SHP77 treated with DMSO at 0.1 percent for 48 hours (cell line): ENCODE measurements around the gene PARD3B.

ENCODE experiments used
- DNase-seq: peaks from one replicate; lab custom pipeline; 2025; lab: John Stamatoyannopoulos, UW

Gene PARD3B

GRCh38 chr2:205012961-205013360 is 467.7 kb downstream of the PARD3B start:
- DNase-seq = no peak

- no peak for DNase-seq
Observed at GRCh38 chr2:205013586-205013985, 468.3 kb downstream of the PARD3B start.

- no peak for DNase-seq
Observed at GRCh38 chr2:205014201-205014600, 468.9 kb downstream of the PARD3B start.

GRCh38 chr2:205017381-205017780 is 472.1 kb downstream of the PARD3B start:
- DNase-seq = no peak

- no peak for DNase-seq
Observed at GRCh38 chr2:205017912-205018311, 472.6 kb downstream of the PARD3B start.

GRCh38 chr2:205020673-205021072 is 475.4 kb downstream of the PARD3B start:
- no peak for DNase-seq

- DNase-seq = no peak
Observed at GRCh38 chr2:205022841-205023240, 477.6 kb downstream of the PARD3B start.

- no peak for DNase-seq
Observed at GRCh38 chr2:205024822-205025518, 479.7 kb downstream of the PARD3B start.

GRCh38 chr2:205025580-205026240 is 480.4 kb downstream of the PARD3B start:
- no peak for DNase-seq

- DNase-seq = no peak
Observed at GRCh38 chr2:205030695-205031094, 485.4 kb downstream of the PARD3B start.

- no peak for DNase-seq
Observed at GRCh38 chr2:205032093-205032551, 486.8 kb downstream of the PARD3B start.

- no peak for DNase-seq
Observed at GRCh38 chr2:205033431-205033830, 488.2 kb downstream of the PARD3B start.

GRCh38 chr2:205034034-205034433 is 488.8 kb downstream of the PARD3B start:
- no peak for DNase-seq

- DNase-seq = no peak
Observed at GRCh38 chr2:205040323-205040722, 495.0 kb downstream of the PARD3B start.

GRCh38 chr2:205041472-205042130 is 496.3 kb downstream of the PARD3B start:
- no peak for DNase-seq

- DNase-seq = no peak
Observed at GRCh38 chr2:205043285-205043684, 498.0 kb downstream of the PARD3B start.

GRCh38 chr2:205045706-205046105 is 500.4 kb downstream of the PARD3B start:
- no peak for DNase-seq

GRCh38 chr2:205047273-205047839 is 502.1 kb downstream of the PARD3B start:
- DNase-seq = no peak

- no peak for DNase-seq
Observed at GRCh38 chr2:205051417-205051816, 506.1 kb downstream of the PARD3B start.

GRCh38 chr2:205052781-205053180 is 507.5 kb downstream of the PARD3B start:
- no peak for DNase-seq

- no peak for DNase-seq
Observed at GRCh38 chr2:205053827-205054410, 508.6 kb downstream of the PARD3B start.

GRCh38 chr2:205054789-205055188 is 509.5 kb downstream of the PARD3B start:
- no peak for DNase-seq
